ENCODE measurements around the gene AGBL3. TPM values are rescaled to one million over a fixed set of nuclear protein-coding genes. Genes with fewer than 3 reads are reported as not detected.

AGBL3 gene
- total and polyA plus RNA-seq, 2 experiments from 2014 or later = 3.2 to 5.6 TPM

GRCh38 chr7:134995239-134996096 is 9.2 kb downstream of the AGBL3 start:
- peaks cover 2% of the 10 kb centered on the region; the same call in 2 of the 3 replicates for H3K4me1 Mint-ChIP-seq
- H3K9me2 ChIP-seq (ENCODE audit: insufficient read depth) = no peaks in the 10 kb centered on the region; the same call in 1 of the 2 replicates
- DNase-seq (ENCODE audit: low spot score) = no peak

GRCh38 chr7:134996097-134996550 is 9.8 kb downstream of the AGBL3 start:
- Histone ChIP-seq H3K4me2 (no peak overlapping the region), H3K79me2 (replicated peaks; ENCODE audit: insufficient read depth) (no peaks in the 10 kb centered on the region), H2AFZ (no peak overlapping the region), H3K9me2 (ENCODE audit: insufficient read depth) (no peaks in the 10 kb centered on the region; the same call in 1 of the 2 replicates), H3K36me3 (ENCODE audit: insufficient read depth) (no peaks in the 10 kb centered on the region; the same call in 1 of the 2 replicates), H3F3A (replicated peaks; ENCODE audit: low read depth) (no peaks in the 10 kb centered on the region), H3K27me3 (ENCODE audit: insufficient read depth) (no peaks in the 10 kb centered on the region), H3K4me3 (no peak overlapping the region), H4K20me1 (replicated peaks; ENCODE audit: insufficient read depth) (no peaks in the 10 kb centered on the region; the same call in 1 of the 2 replicates), H3K27ac (ENCODE audit: low read depth) (no peak overlapping the region), H3K4me1 (ENCODE audit: insufficient read depth) (peaks cover 7% of the 10 kb centered on the region; the same call in 1 of the 2 replicates)
- H3K36me3 Mint-ChIP-seq (ENCODE audit: low read depth) = peaks cover 5% of the 10 kb centered on the region; the same call in 2 of the 3 replicates
- DNase-seq (ENCODE audit: low spot score) (no peak), ATAC-seq (no peak)
- H3K27ac Mint-ChIP-seq = no peak overlapping the region
- no peak for TF ChIP-seq JUNB (IDR thresholded peaks at IDR 0.05; ENCODE audit: unreplicated experiment)
- TF ChIP-seq POLR2AphosphoS5 (IDR thresholded peaks at IDR 0.05; ENCODE audit: low read depth) = no peak
- TF ChIP-seq NANOG (IDR thresholded peaks at IDR 0.05; ENCODE audit: borderline replicate concordance) = no peak
- no peak for TF ChIP-seq REST (IDR thresholded peaks at IDR 0.05; ENCODE audit: unreplicated experiment)
- TF ChIP-seq ZNF114 (CRISPR knock-in tag; IDR thresholded peaks at IDR 0.05) = no peak
- no peak for TF ChIP-seq ZNF331 (CRISPR knock-in tag; IDR thresholded peaks at IDR 0.05; ENCODE audit: low read depth)
- TF ChIP-seq CTCF (conservative IDR thresholded peaks at IDR 0.05; ENCODE audit: low read depth in 2 of 2) = no peak
- TF ChIP-seq STAT1 (IDR thresholded peaks at IDR 0.05; ENCODE audit: unreplicated experiment) = no peak
- no peak for TF ChIP-seq CREB1 (CRISPR knock-in tag; IDR thresholded peaks at IDR 0.05; ENCODE audit: low read depth)
- no peak for TF ChIP-seq EZH2 (IDR thresholded peaks at IDR 0.05; ENCODE audit: low read depth, unreplicated experiment)
- H3K4me1 Mint-ChIP-seq = peaks cover 2% of the 10 kb centered on the region; the same call in 1 of the 3 replicates
- no peaks in the 10 kb centered on the region for H3K27me3 Mint-ChIP-seq (ENCODE audit: insufficient read depth, low read depth, poor library complexity)
- H3K4me3 Mint-ChIP-seq = no peak overlapping the region
- no peaks in the 10 kb centered on the region for H3K9me3 Mint-ChIP-seq

More at GRCh38 chr7:134995239-134996096, 9.2 kb downstream of the AGBL3 start:
- Mint-ChIP-seq H3K27me3 (ENCODE audit: insufficient read depth, low read depth, poor library complexity) (no peaks in the 10 kb centered on the region), H3K27ac (0 out of 2 replicates have a peak overlapping the region, but pooled peaks have one; percentile 0), H3K9me3 (no peaks in the 10 kb centered on the region), H3K4me3 (no peak overlapping the region), H3K36me3 (ENCODE audit: low read depth) (peaks cover 5% of the 10 kb centered on the region; the same call in 2 of the 3 replicates)
- H4K20me1 ChIP-seq (replicated peaks; ENCODE audit: insufficient read depth) = no peaks in the 10 kb centered on the region; the same call in 1 of the 2 replicates
- H3K79me2 ChIP-seq (replicated peaks; ENCODE audit: insufficient read depth) = no peaks in the 10 kb centered on the region
- peaks cover 7% of the 10 kb centered on the region; the same call in 1 of the 2 replicates for H3K4me1 ChIP-seq (ENCODE audit: insufficient read depth)
- ATAC-seq = no peak
- no peaks in the 10 kb centered on the region for H3F3A ChIP-seq (replicated peaks; ENCODE audit: low read depth)
- no peak overlapping the region for H2AFZ ChIP-seq
- no peak overlapping the region for H3K27ac ChIP-seq (ENCODE audit: low read depth)
- no peaks in the 10 kb centered on the region for H3K27me3 ChIP-seq (ENCODE audit: insufficient read depth)
- no peak overlapping the region for H3K4me3 ChIP-seq
- H3K4me2 ChIP-seq = no peak overlapping the region
- TF ChIP-seq NANOG (IDR thresholded peaks at IDR 0.05; ENCODE audit: borderline replicate concordance) = no peak
- H3K36me3 ChIP-seq (ENCODE audit: insufficient read depth) = no peaks in the 10 kb centered on the region; the same call in 1 of the 2 replicates
